Rectal smooth muscle tissue (tissue), 1 donor: ENCODE results near the gene PILRA.
"Not testable (repeated sequence)": the region's sequence is repeated elsewhere in the genome, so short reads cannot be mapped to it uniquely, and the experiment has no call there.

ENCODE experiments used
- H3K27ac ChIP-seq: one replicate; pipeline ENCODE4 v1.7.0; 2013; ENCODE audit warnings: low read depth, low read length, inconsistent platforms
- H3K27me3 ChIP-seq: one replicate; pipeline ENCODE4 v1.7.0; 2013; ENCODE audit warnings: low read length; ENCODE audit not compliant: control insufficient read depth, insufficient read depth
- H3K36me3 ChIP-seq: one replicate; pipeline ENCODE4 v1.7.0; 2013; ENCODE audit warnings: low read length; ENCODE audit not compliant: control insufficient read depth, insufficient read depth
- H3K4me1 ChIP-seq: one replicate; pipeline ENCODE4 v1.7.0; 2013; ENCODE audit warnings: low read length; ENCODE audit not compliant: control insufficient read depth, insufficient read depth
- H3K4me3 ChIP-seq: one replicate; pipeline ENCODE4 v1.7.0; 2013; ENCODE audit warnings: low read length
- H3K9ac ChIP-seq: one replicate; pipeline ENCODE4 v1.7.0; 2013; ENCODE audit warnings: low read length

The PILRA gene

GRCh38 chr7:100438172-100438571, 64.9 kb downstream of the PILRA start:
- Histone ChIP-seq H3K36me3 (peaks cover 5% of the 10 kb centered on the region), H3K27me3 (peaks cover 2% of the 10 kb centered on the region), H3K9ac (no peak overlapping the region), H3K4me1 (peaks cover 5% of the 10 kb centered on the region), H3K27ac (no peak overlapping the region), H3K4me3 (no peak overlapping the region)

- not testable (repeated sequence) for H3K4me1 ChIP-seq, H3K36me3 ChIP-seq, H3K9ac ChIP-seq
Observed at GRCh38 chr7:100438731-100439130, 65.4 kb downstream of the PILRA start.

GRCh38 chr7:100439244-100439643, 66.0 kb downstream of the PILRA start:
- not testable (repeated sequence) for H3K27ac ChIP-seq, H3K9ac ChIP-seq, H3K36me3 ChIP-seq, H3K4me3 ChIP-seq, H3K27me3 ChIP-seq, H3K4me1 ChIP-seq

More at GRCh38 chr7:100438731-100439130, 65.4 kb downstream of the PILRA start:
- H3K27ac ChIP-seq, H3K27me3 ChIP-seq, H3K4me3 ChIP-seq: not testable (repeated sequence)

- Histone ChIP-seq H3K4me3 (no peak overlapping the region), H3K36me3 (no peaks in the 10 kb centered on the region), H3K9ac (no peak overlapping the region), H3K27ac (no peak overlapping the region), H3K27me3 (peaks cover 3% of the 10 kb centered on the region), H3K4me1 (no peaks in the 10 kb centered on the region)
Observed at GRCh38 chr7:100441641-100442535, 68.6 kb downstream of the PILRA start.

- no peak overlapping the region for H3K9ac ChIP-seq
- no peak overlapping the region for H3K27ac ChIP-seq
- no peak overlapping the region for H3K4me3 ChIP-seq
- H3K36me3 ChIP-seq = no peaks in the 10 kb centered on the region
- H3K4me1 ChIP-seq = no peaks in the 10 kb centered on the region
- H3K27me3 ChIP-seq = peaks cover 3% of the 10 kb centered on the region
Observed at GRCh38 chr7:100443096-100443840, 70.0 kb downstream of the PILRA start.

- Histone ChIP-seq H3K4me3 (no peak overlapping the region), H3K27ac (no peak overlapping the region), H3K9ac (no peak overlapping the region), H3K27me3 (peaks cover 3% of the 10 kb centered on the region), H3K36me3 (no peaks in the 10 kb centered on the region), H3K4me1 (no peaks in the 10 kb centered on the region)
Observed at GRCh38 chr7:100444311-100445278, 71.3 kb downstream of the PILRA start.

GRCh38 chr7:100446040-100446439, 72.8 kb downstream of the PILRA start:
- H3K4me1 ChIP-seq = no peaks in the 10 kb centered on the region
- H3K27me3 ChIP-seq = peaks cover 3% of the 10 kb centered on the region
- no peak overlapping the region for H3K9ac ChIP-seq
- no peak overlapping the region for H3K27ac ChIP-seq
- no peak overlapping the region for H3K4me3 ChIP-seq
- H3K36me3 ChIP-seq = no peaks in the 10 kb centered on the region

GRCh38 chr7:100447363-100447762, 74.1 kb downstream of the PILRA start:
- H3K4me3 ChIP-seq, H3K27me3 ChIP-seq, H3K4me1 ChIP-seq, H3K36me3 ChIP-seq, H3K27ac ChIP-seq, H3K9ac ChIP-seq: not testable (repeated sequence)

- Histone ChIP-seq H3K4me1 (no peaks in the 10 kb centered on the region), H3K27me3 (no peaks in the 10 kb centered on the region), H3K36me3 (no peaks in the 10 kb centered on the region), H3K27ac (no peak overlapping the region), H3K4me3 (no peak overlapping the region), H3K9ac (no peak overlapping the region)
Observed at GRCh38 chr7:100449190-100449795, 76.0 kb downstream of the PILRA start.
